AML-193 (cell line): ENCODE data around the gene RAB37.

ENCODE experiments used
- DNase-seq, 2 experiments: peaks; one replicate each; lab custom pipeline; 2025; lab: John Stamatoyannopoulos, UW

The RAB37 gene

DNA sequence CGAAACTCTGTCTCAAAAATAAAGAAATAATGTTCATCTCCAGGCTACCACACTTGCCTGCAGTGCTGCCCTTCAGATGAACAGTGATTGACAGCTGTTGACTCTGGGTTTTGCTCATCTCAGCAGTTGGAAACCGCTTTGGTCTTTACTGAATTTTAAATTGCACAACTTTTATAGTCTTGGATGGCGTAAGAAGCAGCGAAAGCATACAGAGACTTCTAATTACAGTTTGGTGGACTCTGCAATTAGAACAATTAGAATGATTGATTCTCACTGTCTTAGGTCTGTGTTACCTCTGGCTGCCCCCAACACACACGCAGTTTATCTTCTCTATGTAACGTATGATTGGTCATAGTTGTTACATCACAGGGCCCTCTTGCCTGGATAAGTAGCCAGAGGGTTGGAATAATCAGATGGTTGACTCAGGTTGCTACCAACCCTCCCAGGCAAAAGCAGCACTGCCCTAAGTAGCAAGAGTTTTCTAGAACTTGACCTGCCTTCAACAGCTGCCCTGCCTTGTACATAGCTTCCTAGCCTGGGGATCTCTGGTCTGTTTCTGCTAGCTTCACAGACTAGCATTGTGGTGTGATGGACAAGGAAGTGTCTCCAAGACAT is 41.0 kb downstream of the RAB37 start:
- DNase-seq, result peak; percentile 81 to 83

- peak; percentile 84 to 89 for DNase-seq
Observed at GRCh38 chr17:74778960-74779359, 41.9 kb downstream of the RAB37 start.

GRCh38 chr17:74779501-74779900 is 42.4 kb downstream of the RAB37 start:
- DNase-seq, result no peak

GRCh38 chr17:74779948-74780400 is 42.9 kb downstream of the RAB37 start:
- DNase-seq, result peak; percentile 100

GRCh38 chr17:74780443-74781238 is 43.6 kb downstream of the RAB37 start:
- peak; percentile 89 to 91 for DNase-seq

DNA sequence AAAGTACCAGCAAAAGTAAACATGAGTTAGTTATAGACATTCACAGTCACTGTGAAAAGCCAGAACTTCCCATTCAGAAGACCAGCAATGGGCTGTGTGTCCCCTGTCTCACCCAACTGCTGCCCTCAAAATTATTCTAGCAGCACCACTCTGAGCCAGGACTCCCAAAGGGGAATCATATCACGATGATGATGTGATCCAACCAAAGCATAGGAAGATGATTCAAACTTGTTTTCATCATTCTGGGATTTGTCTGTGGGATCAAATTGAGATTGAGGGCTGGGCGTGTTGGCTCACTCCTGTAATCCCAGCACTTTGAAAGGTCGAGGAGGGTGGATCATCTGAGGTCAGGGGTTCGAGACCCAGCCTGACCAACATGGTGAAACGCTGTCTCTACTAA is 45.5 kb downstream of the RAB37 start:
- no peak for DNase-seq

- DNase-seq, result no peak
Observed at GRCh38 chr17:74784125-74784810, 47.2 kb downstream of the RAB37 start.

- no peak for DNase-seq
Observed at GRCh38 chr17:74785096-74785980, 48.3 kb downstream of the RAB37 start.

- no peak for DNase-seq
Observed at GRCh38 chr17:74785981-74786360, 48.9 kb downstream of the RAB37 start.

GRCh38 chr17:74786431-74787055 is 49.5 kb downstream of the RAB37 start:
- DNase-seq, result no peak

GRCh38 chr17:74790161-74791058 is 53.4 kb downstream of the RAB37 start:
- no peak for DNase-seq

DNA sequence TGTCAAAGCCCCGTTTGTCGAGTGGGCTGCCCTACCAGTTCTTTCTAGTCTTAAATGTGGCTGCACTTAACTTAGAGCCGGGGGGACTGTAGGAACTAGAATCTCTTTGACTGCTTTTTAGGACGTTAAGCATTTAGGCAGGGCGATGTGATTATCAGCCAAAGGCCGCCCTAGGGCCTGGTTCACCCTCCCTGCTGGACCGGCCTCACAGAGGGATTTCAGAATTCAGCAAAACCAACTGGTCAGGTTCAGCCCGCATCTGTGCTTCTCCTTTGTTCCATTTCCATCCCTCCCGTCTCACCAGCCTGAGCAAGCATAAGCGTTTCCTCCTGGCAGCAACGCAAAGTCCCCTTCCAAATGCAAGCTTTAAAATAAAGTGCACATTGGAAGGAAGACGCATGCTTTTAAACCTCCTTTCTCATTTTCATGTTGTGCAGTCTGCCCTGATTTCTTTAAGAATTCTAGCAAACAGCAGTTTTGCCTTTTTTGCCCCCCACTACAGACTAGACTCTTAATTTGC is 55.6 kb downstream of the RAB37 start:
- no peak for DNase-seq

- DNase-seq, result no peak
Observed at GRCh38 chr17:74795327-74796020, 58.4 kb downstream of the RAB37 start.

- DNase-seq, result no peak
Observed at GRCh38 chr17:74796211-74796610, 59.2 kb downstream of the RAB37 start.

DNA sequence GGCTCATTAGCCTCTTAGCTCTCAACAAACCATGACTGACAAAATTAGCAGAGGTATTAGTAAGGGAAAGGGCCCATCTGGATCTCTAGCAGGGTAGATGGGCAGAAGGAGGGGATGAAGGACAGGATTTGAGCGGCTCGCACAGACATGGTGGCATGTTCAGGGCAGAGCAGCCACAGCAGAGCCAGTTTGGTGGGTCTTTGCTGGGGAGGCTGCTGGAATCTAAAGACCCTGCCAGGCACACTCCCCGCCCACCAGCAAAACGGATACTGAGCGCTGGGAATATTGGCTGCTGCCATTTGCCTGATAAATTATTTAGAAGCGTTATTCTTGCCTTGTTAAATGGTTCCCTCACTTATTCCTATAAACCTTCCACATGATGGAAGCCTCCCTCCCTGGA is 59.8 kb downstream of the RAB37 start:
- no peak for DNase-seq
